Neuronal stem cell (in vitro differentiated cells): ENCODE results near the gene LMF1.
A peak's percentile ranks its signal among the peaks of the same experiment; 100 is the strongest.

Experiments
- DNase-seq: peaks from one replicate; pipeline ENCODE4 v3.0.0-alpha.2; 2013; ENCODE audit warnings: low spot score
- H2AFZ ChIP-seq: one replicate; pipeline ENCODE4 v1.6.1; 2013; ENCODE audit warnings: mild to moderate bottlenecking, low read length, inconsistent platforms
- H2AK5ac ChIP-seq: 2 replicates; pipeline ENCODE4 v1.6.1; 2013; ENCODE audit warnings: low read depth, mild to moderate bottlenecking, inconsistent platforms, low read length, moderate library complexity, mixed read lengths
- H2BK120ac ChIP-seq: 2 replicates; pipeline ENCODE4 v1.6.1; 2013; ENCODE audit warnings: low read depth, mild to moderate bottlenecking, inconsistent platforms, low read length, moderate library complexity, mixed read lengths
- H2BK12ac ChIP-seq: one replicate; pipeline ENCODE4 v1.6.1; 2013; ENCODE audit warnings: low read length, inconsistent platforms
- H2BK15ac ChIP-seq: 2 replicates; pipeline ENCODE4 v1.6.1; 2013; ENCODE audit warnings: mild to moderate bottlenecking, low read length, inconsistent platforms, mixed read lengths
- H2BK5ac ChIP-seq: one replicate; pipeline ENCODE4 v1.6.1; 2013; ENCODE audit warnings: inconsistent platforms, mild to moderate bottlenecking, low read length, moderate library complexity
- H3K14ac ChIP-seq: one replicate; pipeline ENCODE4 v1.6.1; 2013; ENCODE audit warnings: low read length, inconsistent platforms
- H3K18ac ChIP-seq: 2 replicates; pipeline ENCODE4 v1.6.1; 2013; ENCODE audit warnings: low read length, inconsistent platforms
- H3K23ac ChIP-seq: 2 replicates; pipeline ENCODE4 v1.6.1; 2013; ENCODE audit warnings: low read depth, mild to moderate bottlenecking, mixed read lengths, low read length, inconsistent platforms; ENCODE audit not compliant: poor library complexity
- H3K27ac ChIP-seq: replicated peaks from 3 replicates; pipeline ENCODE4 v1.5.1; 2013; ENCODE audit warnings: low read length, inconsistent platforms
- H3K27me3 ChIP-seq, 3 experiments: 2 replicates each; pipeline ENCODE4 v1.6.1; 2013; ENCODE audit warnings: low read length in 3 of 3, mild to moderate bottlenecking in 2 of 3, inconsistent platforms in 1 of 3, low read depth in 1 of 3, mixed read lengths in 1 of 3, moderate library complexity in 1 of 3; ENCODE audit not compliant: control insufficient read depth in 3 of 3, insufficient read depth in 3 of 3
- H3K36me3 ChIP-seq, 2 donors: replicated peaks in 1 of 2; 2 replicates each; pipeline ENCODE4 v1.6.1; 2013; ENCODE audit warnings: low read length in 2 of 2; ENCODE audit not compliant: control insufficient read depth in 2 of 2, insufficient read depth in 2 of 2
- H3K4ac ChIP-seq: 2 replicates; pipeline ENCODE4 v1.6.1; 2013; ENCODE audit warnings: inconsistent platforms, mild to moderate bottlenecking, low read length, moderate library complexity
- H3K4me1 ChIP-seq, 2 donors: 1 replicate in 1 of 2; 2 replicates in 1 of 2; pipeline ENCODE4 v1.6.1; 2013; ENCODE audit warnings: low read length in 2 of 2, low read depth in 1 of 2; ENCODE audit not compliant: control insufficient read depth in 2 of 2, insufficient read depth in 1 of 2
- H3K4me2 ChIP-seq: one replicate; pipeline ENCODE4 v1.6.1; 2013; ENCODE audit warnings: mild to moderate bottlenecking, low read length, inconsistent platforms; ENCODE audit not compliant: insufficient read depth, poor library complexity, severe bottlenecking
- H3K4me3 ChIP-seq, 2 donors: 2 replicates each; pipeline ENCODE4 v1.5.1; 2013; ENCODE audit warnings: low read length in 2 of 2, mild to moderate bottlenecking in 2 of 2, inconsistent platforms in 1 of 2, moderate library complexity in 1 of 2
- H3K79me1 ChIP-seq: one replicate; pipeline ENCODE4 v1.6.1; 2013; ENCODE audit warnings: low read depth, mild to moderate bottlenecking, inconsistent platforms, low read length, moderate library complexity
- H3K9ac ChIP-seq: one replicate; pipeline ENCODE4 v1.6.1; 2013; ENCODE audit warnings: mild to moderate bottlenecking, low read depth, low read length, inconsistent platforms; ENCODE audit not compliant: poor library complexity
- H3K9me3 ChIP-seq, 2 donors: replicated peaks in 1 of 2; 2 replicates each; pipeline versions ENCODE3 to v1.6.1; 2013; ENCODE audit warnings: low read length in 2 of 2, mild to moderate bottlenecking in 2 of 2, inconsistent platforms in 1 of 2, low read depth in 1 of 2, mixed read lengths in 1 of 2, moderate library complexity in 1 of 2; ENCODE audit not compliant: control insufficient read depth in 2 of 2, insufficient read depth in 1 of 2
- H4K8ac ChIP-seq: one replicate; pipeline ENCODE4 v1.6.1; 2013; ENCODE audit warnings: low read depth, mild to moderate bottlenecking, inconsistent platforms, low read length, moderate library complexity
- H4K91ac ChIP-seq: one replicate; pipeline ENCODE4 v1.6.1; 2013; ENCODE audit warnings: low read length, low read depth, mild to moderate bottlenecking, inconsistent platforms; ENCODE audit not compliant: poor library complexity
- WGBS, 2 donors: extraction: QIAGEN DNeasy Blood & Tissue Kit; methylation state at CpG; one replicate each; pipeline ENCODE4 v1.1.7; 2013; ENCODE audit warnings: missing lambda C conversion rate in 2 of 2, mixed read lengths in 1 of 2; ENCODE audit not compliant: insufficient read length in 2 of 2, insufficient replicate concordance in 1 of 2; ENCODE audit errors: extremely low coverage in 2 of 2; 5-methylcytosine and 5-hydroxymethylcytosine counted together

Gene LMF1

GRCh38 chr16:1012722-1013592 is 42.2 kb upstream of the LMF1 start:
- peak overlapping the region; percentile 75 for H3K14ac ChIP-seq
- H2AFZ ChIP-seq = no peak overlapping the region
- DNase-seq = no peak
- peak overlapping the region; percentile 91 for H3K18ac ChIP-seq
- no peak overlapping the region for H3K27ac ChIP-seq
- H4K91ac ChIP-seq = peak overlapping the region; percentile 94
- peak overlapping the region; percentile 44 for H3K23ac ChIP-seq
- peaks cover 0 to 3% of the 10 kb centered on the region in 2 donors for H3K9me3 ChIP-seq
- H3K9ac ChIP-seq = no peak overlapping the region
- peak overlapping the region; percentile 93 for H2BK5ac ChIP-seq
- H3K27me3 ChIP-seq = peaks cover 0 to 47% (median 0%) of the 10 kb centered on the region in 3 experiments
- no peaks in the 10 kb centered on the region for H3K79me1 ChIP-seq
- H3K4me1 ChIP-seq = peaks cover 6 to 14% of the 10 kb centered on the region in 2 donors
- peak overlapping the region; percentile 91 for H2BK120ac ChIP-seq
- H3K4me2 ChIP-seq = no peak overlapping the region
- H3K4me3 ChIP-seq = peak overlapping the region in 1 of 2 donors; percentile 67
- WGBS, 2 donors = no CpG with 5 or more reads among the region's 28 CpGs
- H2BK15ac ChIP-seq = peak overlapping the region; percentile 98
- peak overlapping the region; percentile 99 for H2AK5ac ChIP-seq
- peak overlapping the region; percentile 100 for H2BK12ac ChIP-seq
- H3K4ac ChIP-seq = peak overlapping the region; percentile 84
- peak overlapping the region; percentile 82 for H4K8ac ChIP-seq
- H3K36me3 ChIP-seq = no peaks in the 10 kb centered on the region

GRCh38 chr16:1012135-1012534 is 41.4 kb upstream of the LMF1 start:
- Histone ChIP-seq H3K79me1 (no peaks in the 10 kb centered on the region), H3K9me3 (peaks cover 0 to 3% of the 10 kb centered on the region in 2 donors), H2BK120ac (peak overlapping the region; percentile 91), H4K8ac (no peak overlapping the region), H2AFZ (no peak overlapping the region), H3K18ac (peak overlapping the region; percentile 87), H2BK15ac (peak overlapping the region; percentile 96), H3K27me3 (peaks cover 0 to 56% (median 0%) of the 10 kb centered on the region in 3 experiments), H2AK5ac (peak overlapping the region; percentile 99), H2BK5ac (peak overlapping the region; percentile 87), H3K4me3 (no peak overlapping the region), H4K91ac (peak overlapping the region; percentile 72), H3K14ac (peak overlapping the region; percentile 71), H2BK12ac (no peak overlapping the region), H3K4ac (no peak overlapping the region), H3K4me1 (peaks cover 6 to 14% of the 10 kb centered on the region in 2 donors), H3K9ac (no peak overlapping the region), H3K4me2 (no peak overlapping the region), H3K36me3 (no peaks in the 10 kb centered on the region), H3K27ac (no peak overlapping the region), H3K23ac (peak overlapping the region; percentile 95)
- no peak for DNase-seq
- WGBS, 2 donors = no CpG with 5 or more reads among the region's 19 CpGs

GRCh38 chr16:1011316-1012082 is 40.7 kb upstream of the LMF1 start:
- H2BK120ac ChIP-seq = no peak overlapping the region
- H3K9me3 ChIP-seq = peaks cover 0 to 3% of the 10 kb centered on the region in 2 donors
- H3K4me1 ChIP-seq = peaks cover 6 to 14% of the 10 kb centered on the region in 2 donors
- peak overlapping the region; percentile 88 for H3K18ac ChIP-seq
- H3K14ac ChIP-seq = peak overlapping the region; percentile 71
- H3K27me3 ChIP-seq = peaks cover 0 to 60% (median 0%) of the 10 kb centered on the region in 3 experiments
- H3K27ac ChIP-seq = no peak overlapping the region
- no peak for DNase-seq
- H2BK5ac ChIP-seq = peak overlapping the region; percentile 87
- H4K8ac ChIP-seq = no peak overlapping the region
- H3K4ac ChIP-seq = no peak overlapping the region
- peak overlapping the region; percentile 99 for H2AK5ac ChIP-seq
- peak overlapping the region; percentile 96 for H2BK15ac ChIP-seq
- no peaks in the 10 kb centered on the region for H3K79me1 ChIP-seq
- H3K23ac ChIP-seq = peak overlapping the region; percentile 95
- H3K9ac ChIP-seq = peak overlapping the region; percentile 60
- peak overlapping the region; percentile 100 for H2BK12ac ChIP-seq
- H4K91ac ChIP-seq = peak overlapping the region; percentile 72
- no peak overlapping the region for H3K4me3 ChIP-seq
- no peaks in the 10 kb centered on the region for H3K36me3 ChIP-seq
- WGBS, 2 donors = no CpG with 5 or more reads among the region's 37 CpGs
- H2AFZ ChIP-seq = no peak overlapping the region
- no peak overlapping the region for H3K4me2 ChIP-seq
